G401.6 (cell line): Measurements from ENCODE around the gene SH3GLB2.
"Not testable (repeated sequence)": the region's sequence is repeated elsewhere in the genome, so short reads cannot be mapped to it uniquely, and the experiment has no call there.

Experiments
- FAIRE-seq: peaks from 2 replicates; lab custom pipeline; 2012; peaks lifted over from hg19 to GRCh38; lab: Jason Lieb, UNC

SH3GLB2 gene

DNA sequence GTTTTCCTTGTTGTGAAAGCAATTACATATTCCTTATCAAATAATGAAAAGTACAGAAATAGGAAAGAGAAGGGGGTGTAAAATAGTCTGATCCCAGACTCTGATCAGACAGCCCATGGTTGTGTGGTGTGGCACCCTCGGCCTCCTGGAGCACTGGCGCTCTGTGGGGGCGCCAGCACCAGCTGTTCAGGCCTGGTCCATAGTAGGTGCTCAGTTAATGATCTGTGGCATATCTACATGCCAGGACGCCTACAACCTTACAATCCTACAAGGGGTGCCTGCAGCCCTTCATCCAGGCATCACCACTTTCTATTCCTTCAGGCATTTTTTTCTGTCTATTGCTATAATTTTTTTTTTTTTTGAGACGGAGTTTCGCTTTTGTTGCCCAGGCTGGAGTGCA is 24.9 kb upstream of the SH3GLB2 start:
- FAIRE-seq, result no peak

DNA sequence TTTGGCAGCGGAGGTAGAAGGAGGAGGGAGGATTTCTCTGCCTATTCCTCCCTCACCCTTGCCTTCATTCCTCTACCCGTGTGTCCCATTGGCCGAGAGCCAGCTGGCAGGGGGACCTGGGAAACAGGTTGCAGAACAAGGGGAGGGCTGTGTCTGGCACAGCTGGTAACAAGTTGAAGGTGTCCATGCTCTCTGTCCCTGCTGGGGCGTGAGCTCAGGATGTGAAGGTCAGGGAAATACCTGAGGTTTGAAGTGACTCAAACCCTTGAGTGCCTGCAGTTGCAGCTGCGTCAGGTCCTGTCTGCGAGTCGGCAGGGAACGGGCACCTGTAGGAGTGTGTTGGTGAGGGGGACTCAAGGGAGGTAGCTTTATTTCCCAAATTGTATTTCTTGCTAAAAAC is 24.5 kb upstream of the SH3GLB2 start:
- FAIRE-seq, result no peak

DNA sequence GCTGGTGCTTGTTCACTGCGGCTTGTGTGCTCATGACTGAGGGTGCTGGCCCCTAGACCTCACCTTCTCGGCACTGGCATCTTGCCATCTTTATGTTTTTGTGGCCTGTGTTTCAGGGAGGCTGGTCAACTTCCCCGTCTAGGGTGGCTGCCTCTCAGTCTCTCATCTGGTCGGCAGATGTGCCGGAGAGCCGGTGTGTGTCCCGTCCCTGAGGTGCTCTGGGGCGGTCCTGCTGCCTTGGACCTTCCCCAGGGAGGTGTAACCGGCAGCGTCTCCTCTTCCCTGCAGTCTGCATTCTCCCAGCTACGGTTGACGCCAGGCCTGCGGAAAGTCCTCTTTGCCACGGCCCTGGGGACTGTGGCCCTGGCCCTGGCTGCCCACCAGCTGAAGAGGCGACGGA is 13.9 kb upstream of the SH3GLB2 start:
- no peak for FAIRE-seq

DNA sequence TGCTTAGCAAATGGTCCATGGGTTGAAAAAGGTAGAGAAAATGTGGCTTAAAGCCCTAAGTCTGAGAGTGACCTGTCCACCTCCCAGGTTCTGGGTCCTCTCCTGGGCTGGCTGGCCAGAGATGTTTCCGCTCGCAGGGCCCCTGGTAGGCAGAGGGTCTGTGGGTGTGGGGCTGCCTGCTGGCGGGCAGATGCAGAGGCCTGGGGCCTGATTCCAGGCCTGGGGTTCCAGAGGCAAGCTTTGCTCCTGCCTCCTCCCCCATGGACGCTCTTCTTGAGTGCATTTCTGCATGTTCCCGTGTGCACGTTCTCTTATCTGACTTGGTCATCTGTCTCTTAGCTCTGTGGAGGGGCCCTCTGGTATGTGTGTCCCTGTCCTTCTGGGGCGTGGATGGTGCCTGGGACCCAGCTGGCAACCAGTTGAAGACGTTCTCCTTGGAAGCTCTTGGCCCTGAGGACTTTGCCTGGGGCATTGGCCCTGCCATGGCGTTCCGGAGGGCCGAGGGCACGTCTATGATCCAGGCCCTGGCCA is 12.0 kb upstream of the SH3GLB2 start:
- FAIRE-seq, result no peak

DNA sequence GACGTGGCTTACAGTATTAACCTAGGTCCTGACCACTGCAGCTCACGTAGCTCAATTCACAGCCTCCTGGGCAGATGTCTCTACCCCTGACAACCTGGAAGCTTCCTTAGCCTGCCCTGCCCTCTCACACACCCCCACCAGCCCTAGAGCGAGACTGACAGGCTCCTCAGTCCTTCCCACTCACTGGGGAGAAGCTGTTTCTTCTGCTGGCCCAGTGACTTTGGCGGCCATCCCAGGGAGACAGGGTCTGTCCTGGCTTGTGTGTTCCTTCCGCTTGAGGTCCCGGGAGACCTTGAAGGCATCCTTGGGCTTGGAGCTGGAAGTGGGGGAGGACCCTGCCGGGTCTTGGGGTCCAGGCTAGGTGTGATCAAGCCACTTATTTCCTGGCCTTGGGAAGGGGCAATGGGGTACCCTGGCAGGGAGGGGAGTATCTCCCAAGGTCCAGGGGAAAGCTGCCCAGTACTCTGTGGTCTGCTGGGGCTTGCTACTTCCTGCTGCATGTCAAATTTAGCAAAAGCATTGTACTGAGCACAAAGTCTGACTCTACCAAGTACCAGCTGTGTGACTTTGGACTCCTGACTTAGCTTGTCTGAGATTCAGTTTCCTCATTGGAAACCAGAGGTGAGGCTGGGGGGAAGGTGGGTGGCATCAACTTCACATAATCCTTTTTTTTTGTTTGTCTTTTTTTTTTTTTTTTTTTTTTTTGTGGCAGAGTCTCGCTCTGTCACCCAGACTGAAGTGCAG is 10.2 kb upstream of the SH3GLB2 start:
- no peak for FAIRE-seq

DNA sequence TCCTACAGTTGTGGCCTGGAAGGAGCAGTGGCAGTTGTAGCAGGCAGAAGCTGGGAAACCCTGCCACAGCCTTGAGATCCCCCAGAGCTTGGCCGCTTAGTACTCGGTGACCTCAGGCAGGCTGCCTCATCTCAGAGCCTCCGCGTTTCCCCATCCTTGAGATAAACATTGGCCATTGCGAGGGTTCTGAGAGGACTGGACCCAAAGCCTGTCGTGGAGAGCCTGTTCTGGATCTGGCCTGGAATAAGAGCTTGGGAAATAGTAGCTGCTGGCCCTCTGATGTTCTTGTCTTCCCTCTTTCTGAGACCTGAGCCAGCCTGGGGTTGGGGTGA is 9.6 kb upstream of the SH3GLB2 start:
- no peak for FAIRE-seq

DNA sequence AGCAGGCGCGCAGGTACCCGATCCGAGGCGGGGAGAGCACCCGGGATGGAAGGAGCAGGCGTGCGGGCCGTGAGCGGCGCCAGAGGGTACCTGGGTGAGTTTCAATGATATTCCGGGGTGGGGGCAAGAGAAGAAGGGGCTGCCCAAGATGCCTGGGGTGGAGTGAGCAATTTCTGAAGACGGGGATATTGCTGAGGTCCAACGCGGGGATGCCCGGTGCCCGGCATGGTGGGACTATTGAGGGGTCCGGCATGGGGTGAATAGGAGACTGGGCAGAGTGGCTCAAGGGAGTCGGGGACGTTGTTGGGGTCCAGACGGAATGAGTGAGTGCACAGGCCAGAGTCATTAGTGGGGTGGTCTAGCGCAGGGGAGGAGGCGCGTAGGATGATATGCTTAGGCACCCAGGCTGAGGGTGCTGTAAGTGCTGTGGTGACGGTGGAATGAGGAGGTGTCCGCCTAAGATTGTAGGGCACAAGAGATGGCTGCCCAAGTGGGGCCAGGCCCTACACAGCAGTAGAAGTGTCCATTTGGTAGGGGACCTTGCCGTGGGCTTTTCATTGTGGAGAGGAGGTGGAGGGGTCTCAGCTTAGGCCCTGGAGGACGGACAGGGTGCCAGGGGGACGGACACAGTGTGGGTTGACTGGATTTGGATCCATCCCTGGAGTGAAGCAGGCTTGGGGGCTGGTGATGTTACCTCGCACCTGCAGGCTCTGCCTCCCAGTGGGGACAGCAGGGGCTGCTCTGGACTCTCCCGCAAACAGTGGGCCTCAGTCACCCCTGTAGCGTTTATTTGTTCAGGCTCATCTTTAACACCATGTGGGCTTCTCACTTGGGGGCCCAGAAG is 9.0 kb upstream of the SH3GLB2 start:
- no peak for FAIRE-seq

DNA sequence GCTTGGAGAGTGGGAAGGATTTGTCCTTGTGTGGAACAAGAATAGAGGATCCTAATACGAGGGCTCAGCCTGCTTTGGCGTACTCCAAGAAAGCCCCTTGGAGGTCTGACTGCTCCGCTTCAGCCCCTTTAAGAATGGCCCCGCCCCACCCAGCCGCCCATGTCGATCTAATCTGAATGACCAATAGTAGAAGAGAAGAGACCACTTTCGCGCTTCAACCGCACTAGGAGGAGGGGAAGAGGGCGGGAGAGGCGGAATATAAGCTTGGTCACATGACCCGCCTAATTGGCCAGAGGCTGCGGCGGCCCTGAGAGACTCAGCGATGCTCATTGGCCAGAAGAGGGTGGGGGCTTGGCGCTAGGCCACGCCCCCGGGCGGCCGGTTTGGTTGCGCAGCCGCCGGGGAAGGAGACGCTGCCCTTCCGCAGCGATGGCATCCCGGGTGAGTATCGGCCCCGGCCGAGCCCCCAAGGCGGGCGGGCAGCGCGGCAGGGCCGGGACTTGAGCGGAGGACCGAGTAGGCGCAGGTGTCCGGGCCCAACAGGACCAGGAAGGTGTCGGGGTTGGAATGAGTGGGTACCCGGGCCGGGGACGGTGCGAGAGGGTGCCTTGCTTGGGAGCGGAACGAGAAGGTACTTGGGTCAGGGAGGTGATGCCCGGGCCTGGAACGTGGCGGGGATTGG is 8.3 kb upstream of the SH3GLB2 start, which contains the start of gene MIGA2:
Gene MIGA2 (plus strand): TSS at position 386 of the 682 bp plus-strand sequence. CDS start 3,969 bp downstream, outside the sequence.
- peak; percentile 98 for FAIRE-seq

DNA sequence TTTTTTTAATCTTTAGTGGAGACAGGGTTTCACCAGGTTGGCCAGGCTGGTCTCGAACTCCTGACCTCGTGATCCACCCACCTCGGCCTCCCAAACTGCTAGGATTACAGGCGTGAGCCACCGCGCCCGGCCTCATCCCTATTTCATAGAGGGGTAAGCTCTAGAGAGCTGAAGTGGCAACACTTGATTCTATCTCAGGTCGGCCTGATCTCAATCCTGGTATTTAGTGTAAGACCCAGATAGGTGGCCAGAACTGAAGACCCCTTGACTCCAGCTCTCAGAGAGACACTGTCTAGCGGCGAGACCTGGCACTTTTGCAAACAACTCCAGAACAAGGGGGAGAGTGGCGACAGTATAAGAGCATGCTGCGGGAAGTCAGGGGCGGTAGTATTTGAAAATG is 7.7 kb upstream of the SH3GLB2 start:
- not testable (repeated sequence) for FAIRE-seq

DNA sequence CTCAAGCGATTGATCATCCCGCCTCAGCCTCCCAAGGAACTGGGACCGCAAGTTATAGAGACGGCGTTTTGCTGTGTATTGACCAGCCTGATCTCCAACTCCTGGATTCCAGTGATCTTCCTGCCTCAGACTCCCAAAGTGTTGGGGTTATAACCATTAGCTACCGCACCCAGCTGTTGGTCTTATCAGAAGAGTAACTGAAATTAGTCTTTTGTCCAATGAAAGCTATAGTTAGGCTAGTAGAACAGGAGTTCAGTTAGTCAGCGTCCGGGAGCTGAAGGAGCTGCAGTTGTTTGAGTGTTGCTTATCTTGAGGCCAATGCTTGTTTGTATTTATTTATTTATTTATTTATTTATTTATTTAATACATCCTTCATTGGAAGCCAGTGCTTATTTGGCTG is 5.1 kb upstream of the SH3GLB2 start:
- FAIRE-seq, result no peak

DNA sequence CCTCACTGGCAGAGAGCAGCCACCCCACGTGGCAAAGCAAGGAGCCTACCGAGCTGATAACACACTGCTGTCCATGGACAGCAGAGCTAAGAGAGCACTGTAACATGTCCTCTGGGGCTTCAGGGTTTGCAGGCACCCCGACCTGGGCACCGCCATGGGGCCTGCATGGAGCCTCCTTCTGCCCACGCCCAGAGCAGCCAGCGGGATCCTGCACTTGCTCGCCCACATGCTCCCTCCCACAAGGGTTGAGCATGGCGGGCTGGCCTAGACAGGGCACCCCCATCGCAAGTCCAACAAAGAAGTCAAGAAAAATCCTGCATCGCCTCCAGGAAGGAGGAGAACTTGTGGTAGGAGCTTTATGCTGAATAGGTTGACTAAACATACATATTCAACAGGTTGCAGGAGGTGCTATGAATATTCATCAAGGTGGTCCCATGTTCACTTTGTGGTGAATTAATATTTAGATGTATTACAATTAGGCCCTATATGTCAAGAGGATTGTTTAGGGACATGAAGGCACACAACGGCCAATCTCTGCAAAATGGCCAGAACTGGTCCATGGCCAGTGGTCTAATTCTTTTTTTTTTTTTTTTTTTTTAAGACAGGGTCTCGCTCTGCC is 4.5 kb upstream of the SH3GLB2 start:
- FAIRE-seq, result no peak

DNA sequence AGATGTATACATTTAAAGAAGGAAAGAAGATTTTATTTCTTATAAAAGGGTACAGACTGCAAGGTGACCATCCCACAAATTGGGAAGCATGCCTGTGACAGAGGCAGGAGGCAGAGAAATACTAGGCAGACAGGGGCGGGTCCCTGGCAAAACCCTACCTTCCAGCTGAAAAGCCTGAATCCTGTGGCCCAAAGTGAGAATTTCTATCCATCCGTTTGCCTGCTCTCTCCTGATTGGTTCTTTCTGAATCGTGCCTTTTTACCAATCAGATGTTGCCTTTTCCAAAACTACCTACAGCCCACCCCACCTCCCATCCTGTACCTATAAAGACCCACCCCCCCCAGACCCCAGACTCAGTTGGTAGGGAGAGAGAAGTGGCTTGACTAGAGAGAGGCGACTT is 3.4 kb upstream of the SH3GLB2 start:
- FAIRE-seq, result no peak

DNA sequence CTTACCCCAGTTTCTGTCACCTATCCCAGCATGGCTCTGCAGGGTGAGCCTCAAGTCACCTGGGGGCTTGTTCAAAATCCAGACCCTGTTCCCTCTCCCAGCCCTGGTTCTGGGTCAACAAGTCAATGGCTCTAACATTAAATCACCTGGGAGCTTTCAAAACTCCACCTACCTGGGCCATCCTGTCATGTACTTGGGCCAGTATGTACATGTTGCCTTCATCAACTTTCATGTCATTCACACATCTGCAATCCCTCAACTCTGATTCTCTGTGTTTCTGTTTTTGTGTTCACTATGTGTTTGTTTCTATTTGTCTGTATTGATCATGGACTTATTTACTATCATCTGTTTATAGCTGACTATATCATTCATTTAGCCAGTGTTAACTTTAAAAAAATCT is 2.1 kb upstream of the SH3GLB2 start:
- no peak for FAIRE-seq

DNA sequence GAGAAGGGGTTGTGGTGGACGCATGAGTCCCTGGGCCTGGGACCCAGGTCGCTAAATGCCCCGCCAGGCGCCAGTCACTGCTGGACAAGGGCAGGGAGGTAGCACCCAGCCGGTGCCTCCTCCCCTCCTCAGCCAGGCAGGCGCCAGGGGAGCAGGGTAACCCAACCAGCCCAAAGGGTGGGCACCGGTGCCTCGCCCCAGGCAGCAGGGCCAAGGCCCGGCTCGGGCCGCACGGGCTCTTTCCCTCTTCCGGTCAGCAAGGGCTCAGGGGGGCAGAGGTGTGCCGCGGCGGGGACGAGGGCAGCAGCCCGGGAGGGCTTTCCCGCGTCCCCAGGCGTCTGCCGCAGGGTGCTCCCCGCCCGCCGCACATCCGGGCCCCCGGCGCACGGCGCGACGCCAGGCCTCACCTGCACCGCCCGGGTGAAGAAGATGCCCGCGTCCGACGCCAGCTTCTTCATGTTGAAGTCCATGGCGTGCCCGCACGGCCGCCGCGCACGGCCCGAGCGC is 393 bp downstream of the SH3GLB2 start:
- FAIRE-seq, result no peak

DNA sequence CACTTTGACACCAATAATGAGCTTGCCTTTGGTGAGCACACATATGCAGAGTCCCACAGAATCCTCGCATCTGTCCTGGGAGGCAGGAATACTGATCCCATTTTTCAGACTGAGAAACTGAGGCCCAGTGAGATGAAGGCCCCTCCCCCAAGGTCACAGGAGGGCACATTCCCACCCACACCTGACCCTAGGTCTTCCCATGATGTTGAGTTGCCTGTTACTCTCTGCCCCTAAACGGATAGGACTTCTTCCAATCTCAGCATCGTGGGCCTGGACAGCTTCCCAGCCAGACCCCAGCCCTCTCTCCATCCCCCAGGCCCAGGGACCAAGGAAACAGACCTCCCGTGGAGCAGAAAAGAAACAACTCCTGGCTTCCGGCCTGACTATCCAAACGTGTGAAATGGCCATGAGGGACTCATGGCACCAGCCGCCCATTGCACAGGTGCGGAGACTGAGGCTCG is 877 bp downstream of the SH3GLB2 start:
- FAIRE-seq, result no peak

DNA sequence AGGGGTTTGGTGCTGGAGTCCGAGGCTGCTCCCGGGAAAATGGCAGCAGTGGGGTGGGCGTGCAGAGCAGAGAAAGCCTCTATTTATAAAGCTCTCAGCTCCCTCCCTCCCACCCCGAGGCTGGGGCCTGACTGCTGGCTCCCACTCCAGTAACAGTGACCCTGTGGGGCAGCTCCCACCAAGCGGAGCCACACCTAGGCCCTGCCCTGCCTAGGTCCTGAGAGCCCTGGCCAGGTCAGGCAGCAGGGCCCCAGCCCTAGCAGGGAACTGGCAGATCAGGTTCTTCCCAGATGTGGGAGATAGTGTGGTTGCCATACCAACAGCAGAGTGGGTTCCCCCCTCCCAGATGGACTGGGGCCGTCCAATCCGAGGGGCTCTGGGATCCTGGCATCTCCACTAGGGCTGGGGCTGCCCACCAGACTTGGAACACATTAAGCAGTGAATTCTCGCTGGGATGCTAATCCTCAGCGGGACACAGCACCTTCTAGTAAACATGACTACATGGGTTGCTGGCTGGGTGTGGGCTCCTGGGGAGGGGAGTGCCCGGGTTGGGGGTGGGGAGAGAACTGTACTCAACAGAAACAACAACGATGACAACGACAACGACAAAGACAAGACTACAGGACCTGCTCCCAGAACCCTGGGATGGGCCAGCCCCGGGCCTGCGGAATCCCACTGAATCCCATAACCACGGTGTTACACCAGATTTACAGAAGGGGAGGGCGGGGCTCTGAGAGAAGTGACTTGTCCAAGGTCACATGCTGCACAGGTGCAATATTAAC is 1.5 kb downstream of the SH3GLB2 start:
- FAIRE-seq, result no peak

DNA sequence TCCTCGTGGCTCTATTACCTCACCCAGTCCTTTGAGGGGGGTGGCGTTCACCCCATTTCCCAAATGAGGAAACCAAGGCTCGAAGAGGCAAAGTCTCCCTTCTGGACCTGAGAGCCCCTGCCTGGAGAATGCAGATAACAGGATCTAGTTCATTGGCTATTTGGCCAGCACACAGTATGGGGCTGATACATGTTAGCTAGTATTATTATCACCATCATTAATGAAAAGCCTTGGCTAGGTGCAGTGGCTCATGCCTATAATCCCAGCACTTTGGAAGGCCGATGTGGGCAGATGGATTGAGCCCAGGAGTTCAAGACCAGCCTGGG is 4.3 kb downstream of the SH3GLB2 start:
- FAIRE-seq, result no peak

DNA sequence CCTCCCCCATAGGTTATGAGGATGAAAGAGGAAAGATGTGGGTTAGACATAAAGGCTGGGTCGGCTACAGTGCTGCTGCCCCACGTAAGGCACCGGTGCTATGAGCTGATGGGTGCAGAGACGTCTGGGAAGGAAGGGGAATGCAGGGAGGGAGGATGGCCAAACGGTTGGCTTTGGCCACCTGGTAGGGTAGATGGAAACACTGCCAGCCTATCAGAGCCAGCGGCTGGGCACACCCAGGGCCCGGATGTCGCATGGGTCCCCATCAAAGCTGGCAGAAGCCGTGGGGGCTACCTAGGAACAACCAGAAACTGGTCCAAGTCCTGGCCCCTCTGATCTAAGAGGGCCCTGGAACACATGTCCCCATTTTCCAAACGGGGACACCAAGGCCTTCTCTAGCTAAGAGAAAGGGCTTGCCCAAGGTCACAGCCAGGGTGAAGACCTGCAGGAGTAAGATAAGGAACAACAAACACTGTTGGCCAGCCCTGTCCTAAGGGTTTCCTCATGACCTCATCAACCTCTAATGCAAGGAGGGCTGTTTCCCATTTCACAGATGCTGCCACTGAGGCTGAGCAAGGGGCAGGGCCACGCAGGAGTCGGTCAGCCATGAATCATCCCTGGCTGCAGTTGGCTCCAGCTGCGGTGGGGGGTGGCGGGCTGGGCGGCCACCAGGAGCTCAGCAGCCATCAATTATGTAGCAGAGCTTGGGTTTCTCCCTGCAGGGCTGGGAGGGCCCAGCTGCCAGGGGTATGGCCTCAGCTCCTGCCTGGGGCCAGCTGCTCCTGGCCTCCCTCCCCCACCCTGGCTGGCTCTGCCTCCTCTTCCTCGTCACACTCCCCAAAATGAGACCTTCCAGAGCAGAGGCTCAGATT is 4.9 kb downstream of the SH3GLB2 start:
- FAIRE-seq, result no peak

DNA sequence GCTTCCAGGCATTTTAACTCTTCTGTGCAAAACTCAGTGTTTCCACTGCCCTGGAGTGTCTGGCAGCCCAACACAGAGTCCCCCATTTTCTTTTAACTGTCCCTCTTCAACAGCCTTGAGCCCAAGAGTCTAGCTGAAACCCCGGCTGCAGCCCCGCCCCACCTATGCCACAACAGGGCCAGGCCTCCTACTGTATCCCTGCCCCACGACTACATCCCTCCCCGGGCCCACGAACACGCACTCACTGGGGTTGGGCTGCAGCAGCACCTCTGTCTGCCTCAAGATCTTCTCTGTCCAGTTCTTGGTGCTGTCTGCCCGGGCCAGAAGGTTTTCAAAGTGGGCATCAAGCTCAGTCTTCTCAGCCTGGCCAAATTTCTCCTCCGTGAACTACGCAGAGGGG is 6.1 kb downstream of the SH3GLB2 start:
- no peak for FAIRE-seq

DNA sequence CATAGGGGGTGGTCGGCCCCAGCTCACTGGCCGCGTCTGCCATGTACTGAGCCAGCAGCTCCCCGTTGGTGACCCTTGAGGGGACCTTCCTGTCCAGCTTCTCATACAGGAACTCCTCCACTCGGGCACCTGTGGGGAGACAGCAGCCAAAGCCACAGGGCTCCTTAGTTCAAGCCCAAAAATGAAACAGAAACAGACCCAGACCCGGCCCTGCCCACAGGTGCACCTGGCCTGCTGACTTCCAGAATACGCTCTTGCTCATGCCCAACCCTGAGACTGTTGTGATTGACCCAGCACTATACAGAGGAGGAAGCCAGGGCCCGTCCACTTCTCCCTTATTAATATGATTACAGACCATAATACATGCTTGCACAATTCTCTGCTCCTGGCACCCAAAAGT is 7.0 kb downstream of the SH3GLB2 start:
- FAIRE-seq, result no peak

DNA sequence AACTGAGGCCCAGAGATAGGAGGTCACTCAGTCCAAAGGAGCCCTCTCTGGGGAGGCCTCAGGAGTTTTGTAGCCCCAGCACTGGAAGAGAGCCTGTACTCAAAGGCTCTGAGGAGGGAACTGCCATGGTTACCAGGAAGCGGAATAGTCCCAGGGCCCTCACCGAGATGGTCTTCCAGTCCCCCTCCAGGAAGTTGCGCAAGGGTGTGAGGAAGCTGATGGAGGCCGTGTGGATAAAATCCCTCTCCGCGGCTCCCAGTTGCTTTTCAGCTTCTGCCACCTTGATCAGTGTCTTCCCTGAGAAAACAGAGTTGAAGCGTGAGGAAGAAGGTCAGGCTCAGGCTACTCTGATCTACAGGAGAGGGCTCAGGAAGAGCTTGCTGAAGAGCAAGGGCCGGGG is 13.5 kb downstream of the SH3GLB2 start:
- FAIRE-seq, result no peak
